AG08395 (cell line): ENCODE results near the gene SOS2.
A peak's percentile ranks its signal among the peaks of the same experiment; 100 is the strongest.
"Not testable (repeated sequence)": the region's sequence is repeated elsewhere in the genome, so short reads cannot be mapped to it uniquely, and the experiment has no call there.

ENCODE experiments used
- DNase-seq: peaks from one replicate; pipeline ENCODE4 v3.0.0; 2012; ENCODE audit warnings: mixed read lengths, low spot score

The SOS2 gene

DNA sequence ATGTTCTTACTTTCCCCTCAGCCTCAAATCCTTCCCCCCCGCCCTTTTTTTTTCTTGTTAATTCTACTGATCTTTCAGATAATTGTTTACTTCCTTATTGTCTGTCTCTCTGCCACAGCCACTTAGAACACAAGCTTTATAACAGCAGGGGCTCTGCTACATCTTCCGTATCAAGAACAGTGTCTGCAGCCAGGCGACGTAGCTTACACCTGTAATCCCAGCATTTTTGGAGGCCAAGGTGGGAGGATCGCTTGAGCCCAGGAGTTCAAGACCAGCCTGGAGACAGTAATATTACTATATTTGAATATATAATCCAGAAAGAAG, 5.4 kb downstream of the SOS2 start:
- DNase-seq = no peak

DNA sequence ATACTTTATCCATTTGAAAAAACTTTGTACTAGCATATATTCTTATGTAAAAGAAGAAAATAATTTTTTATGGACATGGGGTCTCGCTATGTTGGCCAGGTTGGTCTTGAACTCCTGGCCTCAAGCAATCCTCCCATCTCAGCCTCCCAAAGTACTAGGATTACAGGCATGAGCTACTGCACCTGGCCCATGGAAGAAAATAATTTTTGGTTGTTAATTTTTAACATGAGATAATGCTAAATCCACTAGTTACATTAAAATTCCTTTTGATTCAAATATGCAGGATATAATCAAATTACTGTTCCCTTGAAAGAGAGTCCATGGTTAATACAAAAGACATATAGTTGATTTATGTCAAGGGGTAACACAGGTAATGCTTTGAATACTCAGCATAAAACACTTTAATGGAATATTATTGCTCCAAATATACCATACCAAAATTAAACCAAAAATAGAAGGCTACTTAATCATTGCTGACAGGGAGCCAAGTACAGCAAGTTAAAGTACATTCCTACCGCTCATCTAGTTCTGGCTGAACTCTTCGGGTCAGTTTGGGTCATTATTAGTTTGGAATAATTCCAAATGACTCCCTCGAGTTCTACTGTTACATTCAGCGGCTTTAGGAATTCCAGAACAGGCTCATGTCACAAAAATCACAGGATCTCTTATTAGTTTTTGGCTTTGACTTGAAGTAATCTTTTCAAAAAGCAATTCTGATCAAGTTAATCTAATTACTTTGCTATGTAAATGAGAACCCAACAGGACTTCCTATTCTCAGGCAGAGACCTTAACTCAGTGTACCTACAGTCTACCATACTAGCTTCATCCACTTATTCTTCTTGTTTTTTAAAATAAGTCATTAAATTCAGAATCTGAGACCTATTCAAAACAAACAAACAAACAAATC, 6.1 kb downstream of the SOS2 start:
- peak; percentile 80 for DNase-seq

DNA sequence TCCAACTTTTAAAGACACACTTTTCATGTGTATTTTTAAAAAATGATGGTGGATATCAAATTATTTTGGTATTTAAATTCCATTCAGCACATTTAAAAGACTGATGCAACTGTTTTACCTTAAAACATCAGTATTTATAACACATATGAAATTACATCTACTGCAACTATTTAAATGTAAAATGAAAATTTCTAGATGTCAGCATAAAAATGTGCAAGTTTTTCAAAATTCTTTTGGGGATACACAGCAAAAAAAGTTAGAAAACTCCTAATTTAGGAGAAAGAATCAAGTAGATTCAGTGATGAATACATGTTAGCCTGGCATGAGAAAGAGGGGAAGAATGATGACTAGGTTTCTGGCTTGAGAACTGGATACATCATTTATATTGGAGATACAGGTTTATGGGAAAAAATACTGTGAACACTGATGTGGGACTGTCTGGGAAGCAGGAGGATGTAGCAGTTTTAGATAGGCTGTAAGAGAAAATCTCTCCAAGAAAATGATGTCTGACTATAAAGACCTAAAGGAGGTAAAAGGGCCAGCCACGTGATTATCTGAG, 9.2 kb downstream of the SOS2 start:
- peak; percentile 34 for DNase-seq

DNA sequence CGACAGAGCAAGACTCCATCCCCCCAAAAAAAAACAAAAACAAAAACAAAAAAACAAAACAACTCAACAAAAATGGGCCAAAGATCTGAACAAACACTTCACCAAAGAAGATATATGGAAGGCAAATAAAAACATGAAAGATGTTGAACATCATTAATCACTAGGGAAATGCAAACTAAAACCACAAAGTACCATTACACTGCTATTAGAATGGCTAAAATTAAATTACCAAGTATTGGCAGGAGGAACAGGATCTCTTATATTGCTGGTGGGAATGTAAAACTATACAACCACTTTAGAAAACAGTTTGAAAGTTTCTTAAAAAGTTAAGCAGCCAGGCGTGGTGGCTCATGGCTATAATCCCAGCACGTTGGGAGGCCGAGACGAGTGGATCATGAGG, 12.9 kb downstream of the SOS2 start:
- no peak for DNase-seq

DNA sequence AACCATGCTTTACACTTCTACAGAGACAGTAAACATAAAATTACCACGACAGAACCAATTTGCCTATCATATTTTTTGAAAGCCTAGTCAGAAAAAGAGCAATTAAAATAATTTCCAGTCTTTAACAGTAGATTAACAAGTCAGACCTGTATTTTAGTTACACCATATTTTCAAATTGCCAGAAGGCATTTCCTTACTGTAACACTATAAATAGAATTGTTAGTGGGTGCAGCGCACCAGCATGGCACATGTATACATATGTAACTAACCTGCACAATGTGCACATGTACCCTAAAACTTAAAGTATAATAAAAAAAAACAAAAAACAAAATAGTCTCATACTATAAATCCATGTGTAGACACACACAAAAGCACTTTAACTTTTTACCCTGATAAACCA, 16.0 kb downstream of the SOS2 start:
- DNase-seq = no peak

DNA sequence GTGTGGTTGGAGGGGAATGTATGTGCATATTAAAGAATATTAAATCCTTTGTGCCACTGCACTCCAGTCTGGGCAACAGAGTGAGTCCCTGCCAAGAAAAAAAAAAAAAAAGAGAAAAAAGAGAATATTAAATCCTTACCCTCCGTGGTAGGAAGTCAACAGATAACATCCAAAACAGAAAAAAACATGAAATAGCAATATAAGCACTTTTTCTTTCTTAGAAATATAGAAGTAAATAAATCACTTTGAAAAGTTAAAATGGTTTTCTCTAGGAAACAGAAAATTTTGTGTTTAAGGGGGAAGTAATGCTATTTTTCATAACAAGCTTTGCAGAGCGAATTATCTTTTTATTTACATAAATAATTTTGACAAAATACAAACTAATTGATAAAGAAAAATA, 17.6 kb downstream of the SOS2 start:
- no peak for DNase-seq

DNA sequence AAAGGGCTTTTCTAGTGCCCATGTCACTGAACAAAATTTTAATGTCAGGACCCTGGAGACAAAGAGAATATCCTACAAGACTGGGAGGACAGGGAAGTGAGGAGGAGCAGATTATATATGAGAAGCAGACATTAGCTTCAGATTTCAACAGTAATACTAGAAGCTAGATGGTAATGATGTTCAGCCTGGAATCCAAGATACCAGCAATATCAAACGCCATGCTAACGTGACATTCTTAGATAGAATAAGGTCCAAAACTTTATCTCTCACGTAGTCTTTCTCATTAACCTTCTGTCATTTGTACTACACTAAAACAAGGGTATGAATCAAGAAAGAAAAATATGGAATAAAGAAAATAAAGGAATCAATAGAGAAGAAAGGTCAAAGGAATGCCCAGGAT, 18.7 kb downstream of the SOS2 start:
- no peak for DNase-seq

DNA sequence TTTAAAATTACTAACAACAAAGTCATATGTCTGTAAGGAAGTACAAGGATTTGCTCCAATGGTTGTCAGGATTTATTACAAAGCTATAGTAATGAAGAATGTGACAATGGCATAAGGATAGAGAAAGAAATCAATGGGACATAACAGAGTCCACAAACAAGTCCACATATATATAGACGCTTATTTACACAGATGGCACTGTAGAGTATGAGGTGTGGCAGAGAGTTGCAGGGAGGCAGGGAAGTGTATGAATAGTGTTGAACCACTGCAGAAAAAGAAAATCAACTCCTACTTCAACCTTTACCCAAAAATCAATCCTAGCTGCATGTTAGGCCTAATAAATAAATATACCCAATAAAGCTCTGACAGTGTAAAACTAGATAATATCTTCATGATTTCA, 21.3 kb downstream of the SOS2 start:
- no peak for DNase-seq

DNA sequence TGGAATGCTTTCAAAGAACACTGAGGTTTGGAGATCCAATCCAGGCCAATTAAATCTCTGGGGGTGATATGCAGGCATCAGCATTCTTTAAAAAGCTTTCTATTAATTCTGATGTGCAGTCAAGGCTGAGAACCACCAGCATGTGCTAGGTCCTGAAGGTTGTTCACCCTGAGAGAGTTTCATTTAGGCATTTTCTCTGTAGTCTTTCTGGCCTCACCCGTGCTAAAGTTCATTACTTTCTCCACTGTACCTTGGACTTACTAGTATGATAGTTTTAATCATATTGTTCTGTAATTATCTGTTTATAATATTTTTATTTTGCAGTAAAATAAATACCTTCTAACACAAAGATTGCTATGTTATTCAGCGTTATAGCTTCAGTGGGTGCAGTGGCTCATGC, 32.9 kb downstream of the SOS2 start:
- no peak for DNase-seq

DNA sequence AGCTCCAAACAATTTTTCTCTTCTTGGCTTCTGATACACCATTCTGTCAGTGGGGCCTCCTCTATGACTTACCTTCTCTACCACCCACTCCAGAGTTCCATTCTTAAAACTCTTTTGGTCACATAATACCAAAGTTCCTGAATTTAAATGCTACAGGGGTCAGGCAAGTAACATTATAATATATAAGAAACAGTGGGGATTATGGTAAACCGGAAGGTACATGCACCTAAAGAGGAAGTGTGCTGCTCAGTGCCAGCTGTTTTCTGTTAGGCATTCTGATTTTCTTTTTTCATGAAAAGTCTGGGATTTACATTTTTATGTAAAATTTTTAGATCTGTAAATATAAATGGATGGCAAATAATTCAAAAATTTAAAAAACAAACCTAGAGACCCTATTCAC, 39.9 kb downstream of the SOS2 start:
- DNase-seq = no peak

DNA sequence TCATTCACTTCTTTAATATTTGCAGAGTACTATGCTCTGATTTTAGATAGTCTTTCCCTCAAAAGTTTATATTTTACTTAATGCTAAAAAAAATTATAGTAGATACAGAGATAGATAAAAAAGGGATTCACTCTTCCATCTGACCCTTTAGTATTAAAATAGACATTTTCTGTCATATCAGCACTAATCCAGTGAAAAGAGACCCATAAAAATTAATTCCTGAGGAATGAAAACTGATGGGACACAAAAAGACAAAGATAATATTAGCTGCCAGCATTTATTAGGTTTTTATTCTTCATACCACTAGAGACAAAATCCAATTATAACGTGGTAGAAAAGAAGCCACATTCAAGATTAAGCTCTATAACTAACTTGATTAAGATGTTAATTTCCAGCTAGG, 45.3 kb downstream of the SOS2 start:
- DNase-seq = no peak

DNA sequence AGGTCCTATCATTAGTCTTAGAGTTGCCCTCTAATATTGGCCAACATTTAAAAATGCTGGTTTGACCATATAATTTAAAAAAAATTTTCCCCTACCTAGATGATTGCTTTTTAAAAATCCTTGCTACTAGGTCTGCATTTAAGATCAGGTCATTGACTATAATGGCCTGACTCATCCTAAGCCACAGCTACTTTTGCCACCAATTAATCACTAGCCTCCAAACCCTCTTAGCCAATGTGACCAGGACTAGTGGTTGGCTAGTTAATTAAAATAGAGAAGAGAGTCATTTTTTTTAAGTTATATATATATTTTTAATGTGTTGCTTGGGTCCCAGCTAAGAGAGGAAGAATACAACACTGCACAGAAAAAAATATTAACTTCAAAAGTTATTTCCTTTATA, 57.5 kb downstream of the SOS2 start:
- DNase-seq = peak; percentile 5

DNA sequence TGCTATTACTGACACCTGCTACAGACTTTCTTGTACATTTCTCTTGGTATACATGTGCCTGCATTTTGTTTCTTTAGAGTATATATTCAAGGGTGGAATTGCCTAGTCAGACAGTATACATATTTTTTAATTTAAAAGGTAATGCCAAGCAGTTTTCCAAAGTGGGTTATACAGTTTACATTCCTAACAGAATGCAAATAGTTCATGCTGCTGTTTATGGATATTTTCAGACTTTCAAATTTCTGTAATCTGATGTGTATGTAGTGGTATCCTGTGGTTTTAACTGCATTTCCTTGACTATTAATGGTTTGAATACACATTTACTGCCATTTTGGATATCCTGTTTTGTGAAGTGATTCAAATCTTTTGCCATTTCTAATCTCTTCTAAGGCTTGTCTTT, 59.5 kb downstream of the SOS2 start:
- DNase-seq = no peak

DNA sequence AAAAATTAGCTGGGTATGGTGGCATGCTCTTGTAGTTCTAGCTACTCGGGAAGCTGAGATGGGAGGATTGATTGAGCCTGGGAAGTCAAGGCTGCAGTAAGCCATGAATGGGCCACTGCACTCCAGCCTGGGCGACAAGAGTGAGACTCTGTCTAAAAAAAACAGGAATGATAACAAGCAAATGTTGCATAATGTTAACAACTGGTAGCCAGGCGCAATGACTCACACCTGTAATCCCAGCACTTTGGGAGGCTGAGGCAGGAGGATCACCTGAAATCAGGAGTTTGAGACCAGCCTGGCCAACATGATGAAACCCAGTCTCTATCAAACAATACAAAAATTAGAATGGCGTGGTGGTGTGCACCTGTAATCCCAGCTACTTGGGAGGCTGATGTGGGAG, 64.0 kb downstream of the SOS2 start:
- not testable (repeated sequence) for DNase-seq

DNA sequence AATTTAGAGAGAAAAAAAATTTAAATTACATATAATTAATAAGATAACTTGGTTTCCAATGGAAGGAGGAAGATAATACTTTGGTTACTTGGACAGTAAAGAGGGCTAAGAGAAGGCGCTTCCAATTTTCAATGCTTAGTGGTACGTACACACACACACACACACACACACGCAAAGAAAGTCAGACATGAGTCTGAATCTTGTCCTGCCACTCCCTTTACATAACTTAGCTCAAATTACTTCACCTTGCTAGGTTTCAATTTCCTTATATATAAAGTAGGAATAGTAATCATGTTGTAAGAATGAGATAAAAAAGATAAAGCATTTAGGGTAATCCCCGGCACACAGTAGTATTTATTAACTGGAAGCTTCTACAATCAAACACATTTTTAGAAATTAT, 75.3 kb downstream of the SOS2 start:
- no peak for DNase-seq

DNA sequence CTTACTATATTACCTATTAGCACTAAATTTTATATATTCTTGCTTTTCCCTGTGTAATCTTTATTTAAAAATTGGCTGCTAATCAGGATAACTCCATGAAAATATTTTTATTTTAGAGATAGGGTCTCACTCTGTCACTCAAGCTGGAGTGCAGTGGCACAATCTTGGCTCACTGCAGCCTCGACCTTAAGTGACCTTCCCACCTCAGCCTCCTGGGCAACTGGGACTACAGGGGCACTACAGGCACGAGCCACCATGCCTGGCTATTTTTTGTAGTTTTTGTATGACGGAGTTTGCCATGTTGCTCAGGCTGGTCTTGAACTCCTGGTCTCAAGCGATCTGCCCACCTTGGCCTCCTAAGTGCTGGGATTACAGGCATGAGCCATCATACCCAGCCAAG, 82.6 kb downstream of the SOS2 start:
- no peak for DNase-seq

DNA sequence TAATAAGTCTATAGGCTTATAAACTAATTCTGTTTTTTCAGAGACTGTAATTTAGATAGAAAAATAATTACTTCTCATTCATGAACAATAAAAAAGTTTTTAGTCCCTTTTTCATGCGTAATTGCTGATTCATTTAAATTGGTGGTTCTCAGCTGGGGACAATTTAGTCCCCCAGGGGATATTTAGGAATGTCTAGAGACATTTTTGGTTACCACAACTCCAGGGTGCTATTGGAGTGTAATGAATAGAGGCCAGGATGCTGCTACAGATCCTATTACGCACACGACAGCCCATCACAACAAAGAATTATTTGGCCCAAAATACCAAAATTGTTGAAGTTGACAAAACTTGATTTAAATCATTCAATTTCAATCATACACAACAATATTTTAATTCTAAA, 92.2 kb downstream of the SOS2 start:
- no peak for DNase-seq

DNA sequence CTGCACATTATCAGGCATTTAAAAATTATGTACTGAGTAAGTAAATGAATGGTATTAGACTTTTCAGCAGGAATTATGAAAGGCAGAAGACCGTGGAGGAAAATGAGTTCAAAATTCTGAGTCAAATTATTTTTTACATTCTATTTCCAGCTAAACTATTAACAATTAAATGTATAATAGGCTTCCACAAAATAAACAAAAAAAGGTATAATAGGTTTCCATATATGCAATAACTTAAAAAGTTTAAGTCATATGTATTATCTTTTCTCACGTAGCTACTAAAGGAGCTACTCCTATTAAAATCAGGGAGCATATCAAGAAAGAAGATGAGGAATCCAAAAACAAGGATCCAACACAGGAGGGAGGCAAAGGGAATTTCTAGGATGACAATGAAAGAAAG, 103.6 kb downstream of the SOS2 start:
- DNase-seq = no peak

DNA sequence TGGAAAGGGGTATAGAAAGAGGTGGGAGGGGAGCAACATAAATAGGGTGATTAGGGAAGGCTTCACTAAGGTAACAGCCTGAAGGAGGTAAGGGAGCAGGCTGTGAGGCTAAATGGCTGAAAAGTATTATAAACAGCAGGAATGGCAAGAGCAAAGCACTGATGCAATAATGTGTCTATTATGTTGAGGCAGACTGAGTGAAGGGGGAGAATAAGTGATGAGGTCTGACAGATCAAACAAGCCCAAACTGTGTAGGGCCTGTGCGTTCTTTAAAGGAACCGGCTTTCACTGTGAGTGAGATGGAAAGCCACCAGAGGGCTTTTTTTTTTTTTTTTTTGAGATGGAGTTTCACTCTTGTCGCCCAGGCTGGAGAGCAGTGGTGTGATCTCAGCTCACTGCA, 108.3 kb downstream of the SOS2 start:
- no peak for DNase-seq

DNA sequence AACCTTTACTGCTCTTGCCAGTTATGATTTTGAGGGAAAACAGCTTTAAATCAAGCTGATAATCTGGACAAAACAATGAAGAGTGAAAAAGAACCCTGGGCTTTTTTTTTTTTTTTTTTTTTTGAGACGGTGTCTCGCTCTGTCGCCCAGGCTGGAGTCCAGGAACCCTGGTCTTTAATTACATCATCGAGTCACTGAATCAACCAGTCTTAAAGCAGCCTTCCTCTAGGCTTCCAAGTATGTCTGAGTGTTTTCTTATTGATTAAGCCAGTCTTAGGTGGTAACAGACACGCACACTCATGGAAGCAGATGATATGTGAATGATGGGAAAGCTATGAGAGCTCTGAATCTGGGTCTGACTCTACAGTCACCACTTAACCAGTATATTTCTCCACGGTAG, 109.1 kb downstream of the SOS2 start:
- DNase-seq = no peak

DNA sequence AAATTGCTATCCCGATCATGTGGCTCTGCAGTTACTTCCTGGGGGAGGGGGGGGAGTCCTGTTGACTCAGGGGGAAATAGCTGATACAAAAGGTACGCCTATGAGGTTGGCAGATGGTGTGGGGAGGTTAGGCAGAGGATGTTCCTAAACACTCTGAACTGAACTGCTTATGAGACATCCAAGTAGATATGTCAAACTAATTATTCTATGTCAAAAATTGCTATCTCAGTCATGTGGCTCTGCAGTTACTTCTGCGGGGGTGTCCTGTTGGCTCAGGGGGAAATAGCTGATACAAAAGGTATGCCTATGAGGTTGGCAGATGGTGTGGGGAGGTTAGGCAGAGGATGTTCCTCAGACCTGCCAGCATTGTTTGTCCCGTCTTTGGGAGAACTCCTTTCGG, 109.9 kb downstream of the SOS2 start:
- DNase-seq = no peak

DNA sequence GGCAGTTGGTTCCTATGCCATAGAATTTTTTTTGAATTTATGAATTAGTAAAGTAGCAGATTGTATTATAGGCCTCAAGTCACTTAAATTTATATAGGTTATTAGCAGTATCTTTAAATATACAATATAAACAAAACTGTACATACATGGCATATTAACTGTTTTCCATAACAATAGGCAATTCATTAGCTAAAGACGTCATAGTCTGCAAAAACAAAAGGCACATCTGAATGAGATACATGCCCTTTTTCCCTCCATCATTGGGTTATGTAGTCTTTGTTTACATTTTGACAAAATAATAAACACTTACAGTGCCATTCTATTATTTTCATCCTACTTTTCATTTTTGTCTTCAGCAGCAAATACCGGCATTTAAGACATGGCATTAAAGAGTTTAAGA, 113.9 kb downstream of the SOS2 start:
- no peak for DNase-seq

DNA sequence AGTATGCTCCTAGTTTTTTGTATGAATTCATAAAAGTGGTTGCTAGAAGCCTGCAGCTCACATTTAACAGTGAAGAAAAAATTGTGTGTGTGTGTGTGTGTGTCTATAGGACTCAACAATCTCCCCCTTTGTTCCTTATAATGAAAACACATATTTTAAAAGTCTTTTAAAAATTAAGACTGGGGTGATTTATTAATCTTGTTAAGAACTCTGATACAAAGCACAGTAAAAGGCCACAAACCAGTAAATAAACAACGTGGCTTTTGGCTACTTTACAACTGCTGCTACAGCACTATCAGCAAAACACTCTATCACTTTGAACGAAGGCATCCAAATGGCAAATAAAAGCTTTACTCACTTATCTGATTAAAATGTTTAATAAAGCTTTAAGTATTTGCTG, 114.4 kb downstream of the SOS2 start:
- no peak for DNase-seq
